ENCODE measurements around the gene PCMTD2. TPM values are rescaled to one million over a fixed set of nuclear protein-coding genes. Genes with fewer than 3 reads are reported as not detected.

The PCMTD2 gene
- polyA plus RNA-seq, 3 donors = 26.5 to 49.1 (median 27.6) TPM

DNA sequence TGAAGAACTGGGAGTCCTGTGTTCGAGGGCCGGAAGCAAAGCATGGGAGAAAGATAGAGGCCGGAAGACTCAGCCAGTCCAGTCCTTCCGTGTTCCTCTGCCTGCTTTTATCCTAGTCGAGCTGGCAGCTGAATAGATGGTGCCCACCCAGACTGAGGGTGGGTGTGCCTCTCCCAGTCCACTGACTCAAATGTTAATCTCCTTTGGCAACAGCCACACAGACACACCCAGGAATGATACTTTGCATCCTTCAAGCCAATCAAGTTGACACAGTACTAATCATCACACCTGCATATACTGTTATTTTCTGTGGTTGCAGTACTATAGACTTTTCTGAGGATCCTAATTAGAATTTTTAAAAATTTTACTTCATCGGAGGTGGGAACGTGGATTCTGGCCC, 21.3 kb downstream of the PCMTD2 start:
- peaks cover 30 to 33% of the 10 kb centered on the region in 2 donors for H3K36me3 Mint-ChIP-seq
- Histone ChIP-seq H3K27ac (ENCODE audit: low read depth in 1 of 2, low read length in 2 of 2) (no peak overlapping the region), H3K36me3 (replicated peaks in 1 of 2; ENCODE audit: control insufficient read depth in 1 of 2, insufficient read depth in 2 of 2, low read length in 2 of 2) (peaks cover 11 to 39% of the 10 kb centered on the region in 2 donors), H2AFZ (ENCODE audit: insufficient read depth, low read depth, low read length, poor library complexity, severe bottlenecking) (no peak overlapping the region), H4K20me1 (ENCODE audit: insufficient read depth, low read length) (no peaks in the 10 kb centered on the region), H3K9me3 (replicated peaks in 1 of 2; ENCODE audit: control insufficient read depth in 1 of 2, insufficient read depth in 1 of 2, low read length in 2 of 2) (no peaks in the 10 kb centered on the region), H3K4me2 (replicated peaks; ENCODE audit: extremely low read depth, low read length, poor library complexity, severe bottlenecking) (no peak overlapping the region), H3K4me3 (replicated peaks in 1 of 3; ENCODE audit: low read depth in 2 of 3, low read length in 3 of 3) (no peak overlapping the region), H3K79me2 (ENCODE audit: insufficient read depth, low read length) (no peaks in the 10 kb centered on the region), H3K27me3 (ENCODE audit: control insufficient read depth in 2 of 2, insufficient read depth in 2 of 2, low read length in 2 of 2) (no peaks in the 10 kb centered on the region), H3K4me1 (ENCODE audit: control insufficient read depth in 1 of 2, insufficient read depth in 2 of 2, low read length in 2 of 2) (no peaks in the 10 kb centered on the region), H3K9ac (ENCODE audit: insufficient read depth, low read length, poor library complexity, severe bottlenecking) (no peak overlapping the region)
- 97% methylated on average over 5 of the region's 7 CpGs for WGBS (ENCODE audit: insufficient coverage)
- H3K4me3 Mint-ChIP-seq = no peak overlapping the region
- H3K27me3 Mint-ChIP-seq (ENCODE audit: low read depth in 3 of 3) = peaks cover 0 to 1% (median 0%) of the 10 kb centered on the region in 3 donors
- no peak for DNase-seq
- H3K9me3 Mint-ChIP-seq = no peaks in the 10 kb centered on the region
- TF ChIP-seq CTCF (IDR thresholded peaks at IDR 0.05) = no peak
- intact Hi-C loops (cut with micrococcal nuclease) = no loop called here
- H3K4me1 Mint-ChIP-seq = peaks cover 4% of the 10 kb centered on the region
- peak overlapping the region in 2 of 7 donors; percentile 38 to 74 for H3K27ac Mint-ChIP-seq

- no peaks in the 10 kb centered on the region for H3K79me2 ChIP-seq (ENCODE audit: insufficient read depth, low read length)
- no peak overlapping the region for H3K9ac ChIP-seq (ENCODE audit: insufficient read depth, low read length, poor library complexity, severe bottlenecking)
- no peak for TF ChIP-seq CTCF (IDR thresholded peaks at IDR 0.05)
- no peaks in the 10 kb centered on the region for H3K9me3 ChIP-seq (replicated peaks in 1 of 2; ENCODE audit: control insufficient read depth in 1 of 2, insufficient read depth in 1 of 2, low read length in 2 of 2)
- peaks cover 4% of the 10 kb centered on the region for H3K4me1 Mint-ChIP-seq
- no peaks in the 10 kb centered on the region for H3K27me3 ChIP-seq (ENCODE audit: control insufficient read depth in 2 of 2, insufficient read depth in 2 of 2, low read length in 2 of 2)
- no peak overlapping the region for H3K27ac ChIP-seq (ENCODE audit: low read depth in 1 of 2, low read length in 2 of 2)
- no peaks in the 10 kb centered on the region for H4K20me1 ChIP-seq (ENCODE audit: insufficient read depth, low read length)
- H3K4me2 ChIP-seq (replicated peaks; ENCODE audit: extremely low read depth, low read length, poor library complexity, severe bottlenecking) = no peak overlapping the region
- peaks cover 11 to 30% of the 10 kb centered on the region in 2 donors for H3K36me3 ChIP-seq (replicated peaks in 1 of 2; ENCODE audit: control insufficient read depth in 1 of 2, insufficient read depth in 2 of 2, low read length in 2 of 2)
- H3K36me3 Mint-ChIP-seq = peaks cover 27 to 28% of the 10 kb centered on the region in 2 donors
- H3K27ac Mint-ChIP-seq = peak overlapping the region in 2 of 7 donors; percentile 52 to 59
- peaks cover 0 to 3% (median 0%) of the 10 kb centered on the region in 7 donors for H3K9me3 Mint-ChIP-seq
- H3K27me3 Mint-ChIP-seq (ENCODE audit: low read depth in 3 of 3) = peaks cover 0 to 1% (median 0%) of the 10 kb centered on the region in 3 donors
- intact Hi-C loops (cut with micrococcal nuclease) = no loop called here
- H2AFZ ChIP-seq (ENCODE audit: insufficient read depth, low read depth, low read length, poor library complexity, severe bottlenecking) = no peak overlapping the region
- WGBS (ENCODE audit: insufficient coverage) = 72% methylated on average over 9 of the region's 10 CpGs
- no peak for DNase-seq
- H3K4me1 ChIP-seq (ENCODE audit: control insufficient read depth in 1 of 2, insufficient read depth in 2 of 2, low read length in 2 of 2) = no peaks in the 10 kb centered on the region
- no peak overlapping the region for H3K4me3 Mint-ChIP-seq
- no peak overlapping the region for H3K4me3 ChIP-seq (replicated peaks in 1 of 3; ENCODE audit: low read depth in 2 of 3, low read length in 3 of 3)
These were observed 22.2 kb downstream of the PCMTD2 start for GRCh38 chr20:64277571-64278316.
